ENCODE results near the gene ALCAM.
A peak's percentile ranks its signal among the peaks of the same experiment; 100 is the strongest.

ALCAM gene

GRCh38 chr3:105422645-105423044 lies 55.9 kb downstream of the ALCAM start:
- no peak overlapping the region for H3K4me3 ChIP-seq (ENCODE audit: low read depth, low read length)
- peak; percentile 36 for DNase-seq (ENCODE audit: low read depth)

DNA sequence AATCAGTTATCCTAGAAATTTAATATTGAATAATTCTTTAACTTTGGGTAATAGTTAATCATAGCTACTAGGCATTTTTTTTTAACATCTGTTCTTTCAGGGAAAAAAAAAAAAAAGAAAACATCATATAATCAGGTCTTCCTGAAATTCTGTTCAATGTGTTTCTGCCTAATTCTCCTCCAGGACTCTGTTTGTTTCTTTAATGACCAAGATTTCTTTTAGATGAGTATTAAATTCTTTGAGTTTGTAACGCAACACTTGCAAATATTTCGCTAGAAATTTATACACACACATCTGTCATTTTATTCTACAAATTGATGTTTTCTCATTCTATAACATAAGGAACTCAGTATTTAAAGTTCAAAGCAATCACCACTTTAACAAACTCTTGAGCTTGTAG lies 56.7 kb downstream of the ALCAM start:
- no peak for DNase-seq (ENCODE audit: low read depth)

DNA sequence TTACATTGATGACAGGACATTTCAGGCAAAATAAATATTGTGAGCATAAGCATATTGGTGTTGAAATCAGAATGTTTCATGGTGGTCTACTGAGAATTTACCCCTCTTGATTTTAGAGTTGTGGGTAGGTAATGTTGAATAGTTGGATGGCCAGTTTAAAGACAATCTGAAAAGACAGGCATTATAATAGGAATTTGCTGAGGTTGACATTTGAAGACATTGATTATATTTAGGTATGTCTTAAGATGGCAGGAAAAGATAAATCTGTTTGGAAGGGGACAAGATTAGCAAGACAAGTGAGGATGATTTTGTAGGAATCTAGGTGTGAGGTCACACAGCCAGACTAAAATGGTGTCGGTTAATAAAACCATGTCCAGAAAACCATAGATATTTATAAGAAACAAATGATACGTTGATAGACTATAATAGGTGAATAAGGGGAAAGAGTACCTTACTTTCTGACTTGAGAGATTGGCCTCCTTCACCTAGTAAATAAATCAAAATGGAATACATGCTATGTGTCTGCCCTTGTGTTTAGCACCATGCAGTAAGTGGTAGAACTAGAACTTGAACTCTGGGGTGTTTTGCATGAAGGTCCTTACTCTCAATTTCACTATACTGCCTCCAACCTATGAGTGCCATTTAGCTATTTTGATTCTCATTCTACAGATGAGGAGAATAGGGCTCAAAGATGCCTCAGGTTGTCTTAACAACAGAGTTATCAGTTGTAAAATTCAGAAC lies 57.9 kb downstream of the ALCAM start:
- DNase-seq (ENCODE audit: low read depth): no peak

More for the DNA sequence above, 56.7 kb downstream of the ALCAM start:
- H3K4me3 ChIP-seq (ENCODE audit: low read depth, low read length): no peak overlapping the region

GRCh38 chr3:105425153-105425502 lies 58.4 kb downstream of the ALCAM start:
- DNase-seq (ENCODE audit: low read depth): no peak
- no peak overlapping the region for H3K4me3 ChIP-seq (ENCODE audit: low read depth, low read length)

More for the DNA sequence above, 57.9 kb downstream of the ALCAM start:
- no peak overlapping the region for H3K4me3 ChIP-seq (ENCODE audit: low read depth, low read length)

- no peak overlapping the region for H3K4me3 ChIP-seq (ENCODE audit: low read depth, low read length)
- DNase-seq (ENCODE audit: low read depth): no peak
These were observed 60.6 kb downstream of the ALCAM start for GRCh38 chr3:105427332-105427731.

- H3K4me3 ChIP-seq (ENCODE audit: low read depth, low read length): no peak overlapping the region
- DNase-seq (ENCODE audit: low read depth): no peak
These were observed 62.5 kb downstream of the ALCAM start for GRCh38 chr3:105429034-105429762.

GRCh38 chr3:105430455-105430854 lies 63.7 kb downstream of the ALCAM start:
- DNase-seq (ENCODE audit: low read depth): no peak
- no peak overlapping the region for H3K4me3 ChIP-seq (ENCODE audit: low read depth, low read length)

DNA sequence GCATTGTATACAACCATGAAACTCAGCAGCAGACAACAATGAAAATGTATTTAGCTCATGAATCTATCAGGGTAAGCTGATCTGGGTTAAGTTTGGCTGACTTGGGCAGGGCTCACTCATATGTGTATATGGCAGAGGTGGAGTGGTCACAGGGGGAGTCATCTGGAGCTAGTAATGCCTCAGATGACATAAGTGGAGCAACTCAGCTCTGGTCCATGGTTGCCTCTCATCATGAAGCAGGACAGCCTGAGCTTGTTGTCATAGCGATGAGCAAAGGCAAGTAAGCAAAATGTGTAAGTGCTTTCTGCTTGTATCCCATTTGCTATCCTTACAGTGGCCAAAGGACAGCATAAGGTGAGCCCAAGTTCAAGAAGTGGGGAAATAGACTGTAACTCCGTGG lies 64.5 kb downstream of the ALCAM start:
- no peak overlapping the region for H3K4me3 ChIP-seq (ENCODE audit: low read depth, low read length)
- no peak for DNase-seq (ENCODE audit: low read depth)

GRCh38 chr3:105435277-105435676 lies 68.6 kb downstream of the ALCAM start:
- no peak for DNase-seq (ENCODE audit: low read depth)
- no peak overlapping the region for H3K4me3 ChIP-seq (ENCODE audit: low read depth, low read length)

GRCh38 chr3:105436687-105437086 lies 70.0 kb downstream of the ALCAM start:
- no peak for DNase-seq (ENCODE audit: low read depth)
- H3K4me3 ChIP-seq (ENCODE audit: low read depth, low read length): no peak overlapping the region

DNA sequence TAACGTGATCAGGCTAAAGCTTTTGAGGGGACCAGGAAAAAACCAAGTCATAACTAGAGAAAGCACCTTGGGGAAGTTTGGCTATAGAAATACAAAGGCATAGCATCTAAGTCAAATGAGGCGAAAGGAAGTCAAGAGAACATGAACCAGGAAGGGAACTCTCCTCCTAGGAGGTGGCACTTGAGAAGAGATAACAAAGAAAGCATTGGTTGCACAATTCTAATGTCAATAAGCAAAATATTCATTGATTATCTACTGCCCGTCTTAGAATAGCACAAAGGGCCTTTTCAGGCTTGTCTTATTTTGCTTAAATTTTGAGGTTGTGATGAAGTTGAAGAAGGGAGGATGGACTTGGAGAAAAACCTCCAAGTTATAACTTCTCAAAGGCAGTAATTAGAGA lies 73.4 kb downstream of the ALCAM start:
- no peak overlapping the region for H3K4me3 ChIP-seq (ENCODE audit: low read depth, low read length)
- DNase-seq (ENCODE audit: low read depth): no peak

GRCh38 chr3:105444725-105445124 lies 78.0 kb downstream of the ALCAM start:
- H3K4me3 ChIP-seq (ENCODE audit: low read depth, low read length): no peak overlapping the region
- DNase-seq (ENCODE audit: low read depth): no peak

GRCh38 chr3:105448338-105448982 lies 81.8 kb downstream of the ALCAM start:
- DNase-seq (ENCODE audit: low read depth): no peak
- H3K4me3 ChIP-seq (ENCODE audit: low read depth, low read length): no peak overlapping the region

DNA sequence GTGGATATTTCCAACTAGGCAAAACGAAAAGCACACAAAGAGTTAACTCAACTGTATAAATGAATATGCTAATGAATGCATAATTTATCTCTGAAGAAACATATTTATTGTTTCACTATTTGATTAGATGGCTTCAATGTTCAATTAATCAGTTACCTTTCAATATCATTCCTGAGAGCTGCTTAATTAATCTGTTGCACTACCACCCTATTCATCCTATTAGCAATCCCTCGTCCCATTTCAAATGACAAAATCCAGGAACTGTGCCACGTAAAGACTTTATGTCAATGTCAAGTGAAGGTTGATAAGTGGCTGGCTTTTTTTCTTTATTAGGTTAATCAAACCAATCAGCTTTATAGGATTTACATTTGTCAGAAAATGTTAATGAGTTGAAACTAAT lies 82.7 kb downstream of the ALCAM start:
- H3K4me3 ChIP-seq (ENCODE audit: low read depth, low read length): no peak overlapping the region
- DNase-seq (ENCODE audit: low read depth): no peak

DNA sequence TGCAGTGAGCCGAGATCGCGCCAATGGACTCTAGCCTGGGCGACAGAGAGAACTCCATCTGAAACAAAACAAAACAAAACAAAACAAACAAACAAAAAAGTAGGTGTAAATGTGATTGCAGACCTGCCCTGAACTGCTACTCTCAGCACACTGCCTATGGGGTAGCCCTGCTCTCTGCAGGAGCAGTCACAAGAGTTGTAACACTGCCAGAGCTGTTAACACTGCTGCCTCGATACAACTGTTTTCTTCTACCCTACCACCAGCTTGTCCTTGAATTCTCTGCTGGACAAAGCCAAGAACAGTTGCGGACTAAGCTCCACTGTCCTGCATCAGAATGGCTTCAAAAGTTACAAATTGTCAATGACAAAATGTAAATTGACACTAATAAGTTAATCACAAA lies 89.3 kb downstream of the ALCAM start:
- H3K4me3 ChIP-seq (ENCODE audit: low read depth, low read length): no peak overlapping the region
- no peak for DNase-seq (ENCODE audit: low read depth)

DNA sequence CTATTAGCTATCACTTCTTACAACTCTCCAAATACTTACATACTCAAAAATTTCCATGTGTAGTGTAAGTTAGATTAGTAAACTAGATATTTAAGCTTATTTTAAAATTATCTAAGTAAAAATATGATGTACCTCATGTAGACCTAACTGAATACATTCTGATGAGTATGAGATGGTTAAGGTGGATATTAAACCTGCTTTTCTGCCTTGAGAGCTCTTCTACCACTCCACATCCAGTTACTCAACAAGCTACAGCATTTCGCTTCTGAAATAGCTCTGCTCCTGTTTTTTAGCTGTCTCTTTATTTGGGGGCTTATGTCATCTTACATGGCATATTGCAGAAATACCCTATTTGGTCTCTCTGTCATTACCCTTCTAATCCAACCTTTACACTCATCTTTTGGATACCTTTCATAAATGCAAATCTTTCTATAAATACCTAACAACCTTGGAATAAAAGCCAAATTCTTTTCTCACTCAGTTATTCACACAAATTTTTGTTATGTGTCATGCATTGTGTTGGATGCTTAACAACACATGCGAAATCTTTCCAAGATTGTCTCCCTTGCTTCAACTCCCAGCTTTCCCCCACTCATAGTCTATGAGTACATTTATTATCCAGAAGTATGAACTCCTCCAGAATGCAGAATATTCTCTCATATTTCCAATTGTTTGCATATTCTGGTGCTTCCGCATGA lies 92.0 kb downstream of the ALCAM start:
- no peak overlapping the region for H3K4me3 ChIP-seq (ENCODE audit: low read depth, low read length)
- no peak for DNase-seq (ENCODE audit: low read depth)

DNA sequence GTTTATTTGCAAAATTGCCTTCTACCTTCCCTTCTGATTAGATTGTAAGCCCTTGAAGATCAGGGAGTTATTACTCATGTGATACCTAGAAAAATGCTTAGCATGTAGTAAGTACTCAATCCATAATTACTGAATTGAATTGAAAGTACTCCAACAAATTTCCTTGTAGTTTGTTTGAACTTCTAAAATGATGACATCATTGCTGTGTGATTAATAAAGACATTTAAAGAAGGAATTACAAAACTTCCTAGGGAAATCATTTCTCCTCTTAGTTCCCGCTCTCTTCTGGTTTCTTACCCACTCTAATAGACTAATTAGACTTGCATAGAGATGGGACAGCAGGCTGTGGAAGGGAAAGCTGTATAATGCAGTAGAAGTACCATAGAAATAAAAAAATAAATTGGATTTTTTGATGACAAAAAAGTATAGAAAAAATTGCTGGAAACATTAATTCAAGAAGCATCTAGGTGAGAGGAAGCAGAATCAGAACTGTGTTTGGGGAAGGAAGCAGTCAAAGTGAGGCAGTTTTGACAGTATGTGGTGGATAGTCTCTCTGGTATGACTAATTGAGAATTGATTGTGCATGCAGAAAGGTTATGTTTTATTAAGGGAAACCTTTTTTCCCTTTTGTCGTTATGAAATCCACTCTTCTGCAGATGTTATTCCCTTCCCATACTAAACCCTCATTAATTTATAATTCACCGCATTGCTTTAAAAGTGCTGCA lies 93.0 kb downstream of the ALCAM start:
- no peak for DNase-seq (ENCODE audit: low read depth)

GRCh38 chr3:105463620-105464019 lies 96.9 kb downstream of the ALCAM start:
- no peak overlapping the region for H3K4me3 ChIP-seq (ENCODE audit: low read depth, low read length)
- no peak for DNase-seq (ENCODE audit: low read depth)

More for the DNA sequence above, 93.0 kb downstream of the ALCAM start:
- H3K4me3 ChIP-seq (ENCODE audit: low read depth, low read length): no peak overlapping the region

DNA sequence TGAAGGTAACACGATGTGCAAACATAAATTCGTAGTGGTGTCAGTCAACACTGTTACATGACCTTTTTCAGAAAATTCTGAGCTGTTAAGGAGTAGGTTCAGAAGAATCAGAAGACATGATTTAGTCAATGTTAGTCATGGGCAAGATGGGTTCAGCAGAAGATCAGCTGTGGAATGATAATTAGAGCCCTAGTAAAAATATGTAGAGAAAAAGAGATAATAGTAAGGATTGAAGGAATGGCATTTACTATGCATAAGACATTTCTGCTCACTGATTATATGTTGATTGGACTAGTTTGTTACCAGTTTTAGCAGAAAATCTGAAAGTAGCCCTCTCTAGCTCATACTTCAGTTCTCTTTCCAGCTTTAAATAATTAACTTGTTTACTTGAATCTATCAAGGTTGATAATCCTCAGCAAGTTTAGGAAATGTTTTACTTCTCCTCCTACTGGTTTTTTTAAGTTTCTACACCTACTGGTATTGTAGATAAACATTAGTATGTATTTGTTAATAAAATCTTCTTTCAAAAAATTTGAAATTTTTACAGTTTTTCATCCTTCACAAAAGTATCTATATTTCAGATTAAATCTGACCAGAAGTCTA lies 98.6 kb downstream of the ALCAM start:
- DNase-seq (ENCODE audit: low read depth): no peak
- no peak overlapping the region for H3K4me3 ChIP-seq (ENCODE audit: low read depth, low read length)

All from skeletal muscle cell (primary cell).